ENCODE data around the gene LRP11.

LRP11 gene

DNA sequence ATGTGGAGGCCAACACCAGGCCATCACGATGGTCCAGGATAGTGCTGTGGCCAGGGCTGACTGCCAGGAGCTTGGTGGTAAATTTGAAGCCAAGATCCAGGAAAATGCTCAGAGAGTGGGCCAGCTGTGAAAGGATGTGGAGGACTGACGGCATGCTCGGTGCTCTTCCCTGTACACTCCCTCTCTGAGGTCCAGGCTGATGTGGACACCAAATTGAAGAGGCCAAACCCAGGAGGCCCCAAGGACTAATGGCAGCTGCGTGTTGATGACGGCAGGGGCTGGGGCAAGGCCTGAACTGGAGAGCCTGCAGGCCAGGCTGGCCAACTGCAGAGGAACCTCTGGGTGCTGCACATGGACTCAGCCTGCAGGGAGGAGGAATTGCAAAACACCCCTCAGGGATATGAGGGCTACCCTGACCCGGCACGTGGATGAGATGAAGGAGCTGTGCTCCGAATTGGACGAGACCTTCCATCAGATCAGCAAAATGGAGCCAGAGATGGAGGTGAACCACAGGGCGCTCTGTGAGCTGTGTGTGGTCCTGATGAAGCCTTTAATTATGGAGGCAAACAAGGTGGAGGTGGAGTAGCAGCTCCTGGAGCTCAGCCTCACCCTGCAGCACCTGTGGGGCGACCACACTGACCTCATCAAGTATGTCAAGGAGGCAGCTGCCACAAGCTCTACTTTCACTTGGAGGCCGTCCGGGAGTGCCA, 40.7 kb upstream of the LRP11 start:
- TF ChIP-seq GABPA (IDR thresholded peaks at IDR 0.05; ENCODE audit: low read depth) = no peak
- no peak for TF ChIP-seq POLR2AphosphoS5 (IDR thresholded peaks at IDR 0.05; ENCODE audit: low read depth)
- TF ChIP-seq, protein P1, sequence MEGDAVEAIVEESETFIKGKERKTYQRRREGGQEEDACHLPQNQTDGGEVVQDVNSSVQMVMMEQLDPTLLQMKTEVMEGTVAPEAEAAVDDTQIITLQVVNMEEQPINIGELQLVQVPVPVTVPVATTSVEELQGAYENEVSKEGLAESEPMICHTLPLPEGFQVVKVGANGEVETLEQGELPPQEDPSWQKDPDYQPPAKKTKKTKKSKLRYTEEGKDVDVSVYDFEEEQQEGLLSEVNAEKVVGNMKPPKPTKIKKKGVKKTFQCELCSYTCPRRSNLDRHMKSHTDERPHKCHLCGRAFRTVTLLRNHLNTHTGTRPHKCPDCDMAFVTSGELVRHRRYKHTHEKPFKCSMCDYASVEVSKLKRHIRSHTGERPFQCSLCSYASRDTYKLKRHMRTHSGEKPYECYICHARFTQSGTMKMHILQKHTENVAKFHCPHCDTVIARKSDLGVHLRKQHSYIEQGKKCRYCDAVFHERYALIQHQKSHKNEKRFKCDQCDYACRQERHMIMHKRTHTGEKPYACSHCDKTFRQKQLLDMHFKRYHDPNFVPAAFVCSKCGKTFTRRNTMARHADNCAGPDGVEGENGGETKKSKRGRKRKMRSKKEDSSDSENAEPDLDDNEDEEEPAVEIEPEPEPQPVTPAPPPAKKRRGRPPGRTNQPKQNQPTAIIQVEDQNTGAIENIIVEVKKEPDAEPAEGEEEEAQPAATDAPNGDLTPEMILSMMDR (IDR thresholded peaks at IDR 0.05; ENCODE audit: insufficient read depth, low read length) = no peak
- DNase-seq (ENCODE audit: low read depth in 1 of 2, low spot score in 1 of 2) = no peak
- Histone ChIP-seq H3K27ac (replicated peaks) (no peak overlapping the region), H3K4me3 (replicated peaks; ENCODE audit: insufficient read depth, low read length) (no peak overlapping the region), H3K27me3 (ENCODE audit: insufficient read depth, poor library complexity, severe bottlenecking) (peaks cover 11% of the 10 kb centered on the region)

DNA sequence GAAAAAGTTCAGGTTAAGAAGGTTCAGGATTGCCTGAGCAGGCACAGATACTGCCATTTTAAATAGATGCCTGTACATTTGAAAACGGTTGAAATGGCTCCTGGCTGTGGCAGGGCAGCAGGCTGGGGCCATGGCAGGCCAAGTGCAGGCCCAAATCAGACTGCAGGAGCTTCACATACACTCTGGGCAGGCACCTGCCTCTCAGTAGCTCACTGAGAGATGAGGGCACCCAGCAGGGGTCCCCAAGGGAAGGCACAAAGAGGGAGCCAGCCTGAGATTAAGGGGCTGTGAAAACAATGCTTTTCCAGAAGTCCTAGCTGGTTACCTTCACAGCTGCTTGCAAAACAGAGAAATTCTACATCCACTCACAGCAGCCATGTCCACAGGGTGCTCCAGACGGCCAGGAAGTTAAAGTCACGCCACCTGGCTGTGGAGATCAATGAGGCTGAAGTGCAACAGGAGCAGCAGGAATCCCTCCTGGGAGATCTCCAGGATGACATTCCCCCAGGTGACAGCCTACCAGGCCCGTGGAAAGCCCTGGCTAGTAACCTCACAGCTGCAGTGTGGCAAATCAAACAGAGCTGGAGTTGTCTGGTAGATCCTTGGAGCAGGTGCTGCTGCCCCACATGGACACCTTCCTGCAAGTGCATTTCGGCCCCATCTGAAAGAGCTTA, 39.9 kb upstream of the LRP11 start:
- Histone ChIP-seq H3K27me3 (ENCODE audit: insufficient read depth, poor library complexity, severe bottlenecking) (peaks cover 11% of the 10 kb centered on the region), H3K4me3 (replicated peaks; ENCODE audit: insufficient read depth, low read length) (no peak overlapping the region), H3K27ac (replicated peaks) (no peak overlapping the region)
- no peak for TF ChIP-seq SPI1 (IDR thresholded peaks at IDR 0.05; ENCODE audit: borderline replicate concordance, low read depth)
- TF ChIP-seq, protein P2, sequence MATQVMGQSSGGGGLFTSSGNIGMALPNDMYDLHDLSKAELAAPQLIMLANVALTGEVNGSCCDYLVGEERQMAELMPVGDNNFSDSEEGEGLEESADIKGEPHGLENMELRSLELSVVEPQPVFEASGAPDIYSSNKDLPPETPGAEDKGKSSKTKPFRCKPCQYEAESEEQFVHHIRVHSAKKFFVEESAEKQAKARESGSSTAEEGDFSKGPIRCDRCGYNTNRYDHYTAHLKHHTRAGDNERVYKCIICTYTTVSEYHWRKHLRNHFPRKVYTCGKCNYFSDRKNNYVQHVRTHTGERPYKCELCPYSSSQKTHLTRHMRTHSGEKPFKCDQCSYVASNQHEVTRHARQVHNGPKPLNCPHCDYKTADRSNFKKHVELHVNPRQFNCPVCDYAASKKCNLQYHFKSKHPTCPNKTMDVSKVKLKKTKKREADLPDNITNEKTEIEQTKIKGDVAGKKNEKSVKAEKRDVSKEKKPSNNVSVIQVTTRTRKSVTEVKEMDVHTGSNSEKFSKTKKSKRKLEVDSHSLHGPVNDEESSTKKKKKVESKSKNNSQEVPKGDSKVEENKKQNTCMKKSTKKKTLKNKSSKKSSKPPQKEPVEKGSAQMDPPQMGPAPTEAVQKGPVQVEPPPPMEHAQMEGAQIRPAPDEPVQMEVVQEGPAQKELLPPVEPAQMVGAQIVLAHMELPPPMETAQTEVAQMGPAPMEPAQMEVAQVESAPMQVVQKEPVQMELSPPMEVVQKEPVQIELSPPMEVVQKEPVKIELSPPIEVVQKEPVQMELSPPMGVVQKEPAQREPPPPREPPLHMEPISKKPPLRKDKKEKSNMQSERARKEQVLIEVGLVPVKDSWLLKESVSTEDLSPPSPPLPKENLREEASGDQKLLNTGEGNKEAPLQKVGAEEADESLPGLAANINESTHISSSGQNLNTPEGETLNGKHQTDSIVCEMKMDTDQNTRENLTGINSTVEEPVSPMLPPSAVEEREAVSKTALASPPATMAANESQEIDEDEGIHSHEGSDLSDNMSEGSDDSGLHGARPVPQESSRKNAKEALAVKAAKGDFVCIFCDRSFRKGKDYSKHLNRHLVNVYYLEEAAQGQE (IDR thresholded peaks at IDR 0.05; ENCODE audit: insufficient replicate concordance, low read depth) = no peak
- TF ChIP-seq, protein P1 (IDR thresholded peaks at IDR 0.05; ENCODE audit: insufficient read depth, low read length) = no peak
- TF ChIP-seq GABPA (IDR thresholded peaks at IDR 0.05; ENCODE audit: low read depth) = no peak
- no peak for TF ChIP-seq POLR2AphosphoS5 (IDR thresholded peaks at IDR 0.05; ENCODE audit: low read depth)
- DNase-seq (ENCODE audit: low read depth in 1 of 2, low spot score in 1 of 2) = no peak

DNA sequence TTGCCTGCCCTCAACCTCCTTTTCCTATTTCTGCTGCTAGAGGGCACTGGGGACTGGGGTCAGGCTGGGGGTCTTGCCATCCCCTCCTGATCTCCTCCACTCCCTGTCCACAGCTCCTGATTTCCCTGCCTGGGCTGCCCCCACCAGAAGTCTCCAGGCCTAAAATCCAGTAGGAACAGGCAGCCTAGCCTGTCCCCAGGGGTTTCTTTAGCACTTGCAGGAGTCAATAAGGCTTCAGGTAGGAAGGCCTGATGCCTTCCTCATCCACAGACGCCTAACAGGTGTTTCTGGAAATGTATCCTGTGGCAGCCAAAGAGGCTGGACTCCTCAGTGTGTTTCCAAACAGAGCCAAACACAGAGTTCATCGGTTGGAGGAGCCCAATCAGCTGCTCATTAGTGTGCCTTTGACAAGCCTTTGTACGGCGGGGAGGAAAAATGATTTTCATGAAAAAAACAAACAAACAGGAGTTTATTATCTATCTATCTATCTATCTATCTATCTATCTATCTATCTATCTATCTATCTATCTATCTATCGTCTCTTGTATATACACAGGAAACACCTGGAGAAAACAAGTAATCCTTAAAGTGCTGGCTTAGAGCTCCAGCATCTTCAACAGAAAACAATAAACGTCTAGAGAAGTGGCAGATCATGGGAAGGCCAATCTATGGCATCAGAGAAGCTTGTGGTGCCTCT, 37.4 kb upstream of the LRP11 start:
- peaks cover 11% of the 10 kb centered on the region for H3K27me3 ChIP-seq (ENCODE audit: insufficient read depth, poor library complexity, severe bottlenecking)
- DNase-seq (ENCODE audit: low read depth in 1 of 2, low spot score in 1 of 2) = no peak
- TF ChIP-seq SPI1 (IDR thresholded peaks at IDR 0.05; ENCODE audit: borderline replicate concordance, low read depth) = no peak
- TF ChIP-seq GABPA (IDR thresholded peaks at IDR 0.05; ENCODE audit: low read depth) = no peak
- TF ChIP-seq, protein P2 (IDR thresholded peaks at IDR 0.05; ENCODE audit: insufficient replicate concordance, low read depth) = no peak
- no peak for TF ChIP-seq POLR2AphosphoS5 (IDR thresholded peaks at IDR 0.05; ENCODE audit: low read depth)
- TF ChIP-seq, protein P1 (IDR thresholded peaks at IDR 0.05; ENCODE audit: insufficient read depth, low read length) = no peak
- no peak overlapping the region for H3K27ac ChIP-seq (replicated peaks)
- no peak overlapping the region for H3K4me3 ChIP-seq (replicated peaks; ENCODE audit: insufficient read depth, low read length)

Measured in HL-60 (cell line).